GM12878 (cell line): ENCODE results near the gene SPTBN2. TPM values are rescaled to one million over a fixed set of nuclear protein-coding genes. Genes with fewer than 3 reads are reported as not detected.

Experiments used
- ATAC-seq: fragments of 200-7000 bp; cut with Tn5 transposase; 3 replicates; pipeline ENCODE4 v1.9.1; 2020; ENCODE audit warnings: mild to moderate bottlenecking, moderate library complexity
- BruUV-seq: library from RNA; stranded (reverse); fragments of 400-500 nt; replicated peaks from 2 replicates; lab custom pipeline; 2021; lab: Mats Ljungman, UMichigan
- CTCF ChIA-PET: fragments of 300-600 bp; sonication (Branson Sonifier 250); formaldehyde crosslinking; extraction: SDS; loops from one replicate; lab custom pipeline; 2021; ENCODE audit warnings: inconsistent platforms; lab: Yijun Ruan, JAX
- POLR2A ChIA-PET: fragments of 350-600 bp; formaldehyde crosslinking; extraction: SDS; loops from one replicate; lab custom pipeline; 2021; ENCODE audit warnings: inconsistent platforms; lab: Charles Lee
- RAD21 ChIA-PET: fragments of 300-600 bp; sonication (Branson Sonifier 250); formaldehyde crosslinking; loops from one replicate; lab custom pipeline; 2023; ENCODE audit warnings: antibody characterized with exemption; ENCODE audit not compliant: unreplicated experiment; lab: Charles Lee
- SMC1A ChIA-PET: fragments of 300-600 bp; sonication (Branson Sonifier 250); formaldehyde crosslinking; loops from one replicate; lab custom pipeline; 2023; ENCODE audit not compliant: unreplicated experiment, uncharacterized antibody; lab: Charles Lee
- DNase-seq: peaks from one replicate; pipeline ENCODE4 v3.0.0-alpha.2; 2011; ENCODE audit warnings: low read depth, low spot score
- FAIRE-seq: peaks from 3 replicates; lab custom pipeline; 2011; peaks lifted over from hg19 to GRCh38; lab: Jason Lieb, UNC
- H2AFZ ChIP-seq: 2 replicates; pipeline ENCODE4 v1.6.0; 2011; ENCODE audit warnings: low read depth, low read length, control low read depth; ENCODE audit not compliant: control insufficient read depth
- H3K27ac ChIP-seq: 2 replicates; pipeline ENCODE4 v1.5.1; 2011; ENCODE audit warnings: control low read depth; ENCODE audit not compliant: control insufficient read depth, insufficient read depth
- H3K27me3 ChIP-seq, 2 experiments: replicated peaks in 1 of 2; 2 replicates each; pipeline versions ENCODE4 v1.6.0 to v1.6.1; 2011; ENCODE audit warnings: low read length in 1 of 2; ENCODE audit not compliant: control insufficient read depth in 2 of 2, insufficient read depth in 2 of 2
- H3K36me3 ChIP-seq, 2 experiments: 2 replicates each; pipeline ENCODE4 v1.5.1; 2011; ENCODE audit warnings: low read length in 1 of 2; ENCODE audit not compliant: control insufficient read depth in 2 of 2, insufficient read depth in 2 of 2
- H3K4me1 ChIP-seq: 2 replicates; pipeline ENCODE4 v1.6.1; 2011; ENCODE audit warnings: mild to moderate bottlenecking, low read length, moderate library complexity, mixed read lengths; ENCODE audit not compliant: control insufficient read depth, insufficient read depth
- H3K4me2 ChIP-seq: 2 replicates; pipeline ENCODE4 v1.6.0; 2011; ENCODE audit warnings: control low read depth; ENCODE audit not compliant: control insufficient read depth, insufficient read depth
- H3K4me3 ChIP-seq: fragments of 200-600 bp; sonication (generic); 2 replicates; pipeline ENCODE4 v1.5.1; 2016
- H3K79me2 ChIP-seq: 2 replicates; pipeline ENCODE4 v1.6.0; 2011; ENCODE audit warnings: low read length; ENCODE audit not compliant: control insufficient read depth, insufficient read depth
- H3K9ac ChIP-seq: 2 replicates; pipeline ENCODE4 v1.8.0; 2011; ENCODE audit warnings: low read length, control low read depth, mixed read lengths; ENCODE audit not compliant: control insufficient read depth, insufficient read depth
- H3K9me3 ChIP-seq: replicated peaks from 3 replicates; pipeline ENCODE4 v1.5.1; 2011; ENCODE audit warnings: mild to moderate bottlenecking, low read length; ENCODE audit not compliant: control insufficient read depth, insufficient read depth
- H4K20me1 ChIP-seq: 2 replicates; pipeline ENCODE4 v1.6.0; 2011; ENCODE audit not compliant: control insufficient read depth, insufficient read depth
- BHLHE40 ChIP-seq, 2 experiments: fragments of 450-650 bp in 1 of 2; IDR thresholded peaks; 2 replicates each; pipeline ENCODE4 v1.6.1; 2011 to 2017; ENCODE audit warnings: low read depth in 2 of 2, borderline replicate concordance in 1 of 2, improper control_type of control experiment in 1 of 2, low read length in 1 of 2, mild to moderate bottlenecking in 1 of 2
- BRCA1 ChIP-seq: IDR thresholded peaks from 2 replicates; pipeline ENCODE4 v1.6.1; 2011; ENCODE audit warnings: low read depth, low read length, improper control_type of control experiment
- CEBPB ChIP-seq, 2 experiments: fragments of 150-350 bp in 1 of 2; IDR thresholded peaks; 2 replicates each; pipeline ENCODE4 v1.6.1; 2012 to 2014; ENCODE audit warnings: low read depth in 2 of 2, low read length in 2 of 2, borderline replicate concordance in 1 of 2, inconsistent platforms in 1 of 2
- GATAD2B ChIP-seq: fragments of 450-650 bp; conservative IDR thresholded peaks from 2 replicates; pipeline ENCODE4 v1.6.1; 2017; ENCODE audit warnings: low read depth, mild to moderate bottlenecking, moderate library complexity
- JUND ChIP-seq: IDR thresholded peaks from 2 replicates; pipeline ENCODE4 v1.6.1; 2012; ENCODE audit warnings: low read depth, mild to moderate bottlenecking, low read length, improper control_type of control experiment, moderate library complexity
- KAT2A ChIP-seq: conservative IDR thresholded peaks from 2 replicates; pipeline ENCODE4 v1.6.1; 2011; ENCODE audit warnings: low read depth, low read length; ENCODE audit not compliant: control insufficient read depth
- NFYA ChIP-seq: IDR thresholded peaks from 2 replicates; pipeline ENCODE4 v1.6.1; 2011; ENCODE audit warnings: low read depth, mild to moderate bottlenecking, low read length, improper control_type of control experiment, borderline replicate concordance
- PAX8 ChIP-seq: fragments of 450-650 bp; IDR thresholded peaks from 2 replicates; pipeline ENCODE4 v1.6.1; 2017; ENCODE audit warnings: mild to moderate bottlenecking, moderate library complexity
- PML ChIP-seq: IDR thresholded peaks from 2 replicates; pipeline ENCODE4 v1.6.1; 2012; ENCODE audit warnings: low read length, inconsistent platforms
- POU2F2 ChIP-seq: IDR thresholded peaks from 3 replicates; pipeline ENCODE4 v1.6.1; 2011; ENCODE audit warnings: low read depth, mild to moderate bottlenecking, low read length, borderline replicate concordance
- RFX5 ChIP-seq: IDR thresholded peaks from 2 replicates; pipeline ENCODE4 v1.6.1; 2011; ENCODE audit warnings: low read depth, low read length, improper control_type of control experiment
- RUNX3 ChIP-seq: IDR thresholded peaks from 2 replicates; pipeline ENCODE4 v1.6.1; 2012; ENCODE audit warnings: low read length, inconsistent platforms
- YBX1 ChIP-seq: fragments of 450-650 bp; IDR thresholded peaks from 2 replicates; pipeline ENCODE4 v1.6.1; 2016; ENCODE audit warnings: antibody characterized with exemption
- ZNF24 ChIP-seq: fragments of 450-650 bp; IDR thresholded peaks from 2 replicates; pipeline ENCODE4 v1.6.1; 2017; ENCODE audit warnings: antibody characterized with exemption, mild to moderate bottlenecking
- WGBS: methylation state at CpG from one replicate; pipeline ENCODE4 v1.1.6; 2016; ENCODE audit warnings: low lambda C conversion rate; ENCODE audit not compliant: insufficient replicate concordance, insufficient coverage; ENCODE audit errors: missing lambda C conversion rate; 5-methylcytosine and 5-hydroxymethylcytosine counted together
- in situ Hi-C: fragments of 300-500 bp; cut with MboI; formaldehyde crosslinking; loops from 9 replicates; pipeline ENCODE4 v1.14.3; 2018; ENCODE audit warnings: mixed read lengths
- intact Hi-C: fragments of 100-400 bp; cut with micrococcal nuclease; formaldehyde crosslinking; loops from one replicate; pipeline ENCODE4 v1.14.2; 2022; ENCODE audit not compliant: unreplicated experiment
- polyA plus RNA-seq, 11 experiments: library from polyadenylated mRNA; depleted of rRNA in 4 of 11; unstranded in 6 of 11; stranded (reverse) in 5 of 11; fragments of >200 nt; fragmentation: Nextera tagmentation in 4 of 11; fragmentation: Illumina TruSeq in 1 of 11; extraction: Ambion mirVana in 4 of 11; extraction: Trizol in 1 of 11; gene quantifications; 1 replicate in 1 of 11; 2 replicates in 10 of 11; pipeline versions ENCODE4 v1.2.1 to v1.2.3, GENCODE V29; 2011 to 2016; ENCODE audit warnings: inconsistent platforms in 2 of 11, missing spikeins in 2 of 11, low read depth in 1 of 11
- total RNA-seq, 4 experiments: library from RNA; depleted of rRNA in 3 of 4; stranded (reverse); fragments of >200 nt in 3 of 4; fragmentation: Illumina TruSeq in 1 of 4; extraction: Trizol in 1 of 4; gene quantifications; 2 replicates each; pipeline versions ENCODE4 v1.2.1 to v1.2.3, GENCODE V29; 2013 to 2021
- TF ChIP-seq, protein P1 (sequence below): fragments of 450-650 bp; IDR thresholded peaks from 2 replicates; pipeline ENCODE4 v1.6.1; 2017; ENCODE audit warnings: mild to moderate bottlenecking, low read depth, inconsistent platforms; ENCODE audit not compliant: poor library complexity, severe bottlenecking
- TF ChIP-seq, protein P2 (sequence below): fragments of 450-650 bp; IDR thresholded peaks from 2 replicates; pipeline ENCODE4 v1.6.1; 2017; ENCODE audit warnings: borderline replicate concordance
- TF ChIP-seq, protein P3 (sequence below): IDR thresholded peaks from 2 replicates; pipeline ENCODE4 v1.6.1; 2012; ENCODE audit warnings: low read length, inconsistent platforms
- TF ChIP-seq, protein P4 (sequence below): IDR thresholded peaks from 2 replicates; pipeline ENCODE4 v1.6.1; 2012; ENCODE audit warnings: mild to moderate bottlenecking, low read depth, low read length

SPTBN2 gene
- total and polyA plus RNA-seq, 10 of the 15 experiments (the other 5 are each of a cell fraction or from before 2014, with no cell fraction given): 0.38 to 1.0 (median 0.69) TPM; not detected in 5

DNA sequence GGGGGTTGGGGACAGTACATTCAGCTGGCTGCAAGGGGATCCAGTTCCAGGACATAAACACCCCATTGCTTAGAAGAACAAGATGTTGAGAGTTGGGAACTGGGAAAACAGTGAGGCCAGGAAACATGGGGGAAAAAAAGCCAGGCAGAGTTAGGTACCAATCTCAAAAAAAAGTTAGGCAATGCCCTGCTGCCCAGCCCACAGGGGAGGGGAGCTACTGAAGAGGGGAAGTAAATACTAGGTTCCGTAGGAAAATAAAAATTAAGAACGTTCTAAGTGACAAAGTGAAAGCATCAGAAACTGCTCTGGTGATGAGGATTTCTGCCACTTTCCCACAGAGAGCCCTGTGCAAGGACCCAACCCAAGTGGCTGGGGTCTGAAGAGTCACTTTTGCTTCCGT, 12.0 kb downstream of the SPTBN2 start:
- ChIA-PET POLR2A (no interaction called here), SMC1A (no interaction called here), CTCF (no interaction called here), RAD21 (no interaction called here)
- WGBS: 29% methylated on average over 3 of the region's 3 CpGs
- Histone ChIP-seq H3K4me3 (no peak overlapping the region), H3K9me3 (no peaks in the 10 kb centered on the region), H3K27ac (no peak overlapping the region), H4K20me1 (no peaks in the 10 kb centered on the region), H2AFZ (no peak overlapping the region), H3K4me2 (no peak overlapping the region), H3K27me3 (no peaks in the 10 kb centered on the region; a peak in 1 of 4 replicates), H3K36me3 (no peaks in the 10 kb centered on the region), H3K79me2 (no peaks in the 10 kb centered on the region), H3K4me1 (no peaks in the 10 kb centered on the region), H3K9ac (no peak overlapping the region)
- no TSS peak for BruUV-seq
- no peak for ATAC-seq
- DNase-seq: no peak
- intact Hi-C loops: no loop called here
- in situ Hi-C loops: no loop called here
- no peak for FAIRE-seq
- TF ChIP-seq BHLHE40 (IDR thresholded peaks at IDR 0.05; ENCODE audit: borderline replicate concordance in 1 of 2, low read depth in 2 of 2, low read length in 1 of 2) (no peak), RFX5 (no peak), NFYA (no peak), GATAD2B (no peak), PAX8 (no peak), POU2F2 (no peak), RUNX3 (no peak), BRCA1 (no peak), ZNF24 (no peak), YBX1 (no peak), KAT2A (no peak), CEBPB (IDR thresholded peaks at IDR 0.05; ENCODE audit: borderline replicate concordance in 1 of 2, low read depth in 2 of 2, low read length in 2 of 2) (no peak), PML (no peak), JUND (no peak)
- TF ChIP-seq, protein P1, sequence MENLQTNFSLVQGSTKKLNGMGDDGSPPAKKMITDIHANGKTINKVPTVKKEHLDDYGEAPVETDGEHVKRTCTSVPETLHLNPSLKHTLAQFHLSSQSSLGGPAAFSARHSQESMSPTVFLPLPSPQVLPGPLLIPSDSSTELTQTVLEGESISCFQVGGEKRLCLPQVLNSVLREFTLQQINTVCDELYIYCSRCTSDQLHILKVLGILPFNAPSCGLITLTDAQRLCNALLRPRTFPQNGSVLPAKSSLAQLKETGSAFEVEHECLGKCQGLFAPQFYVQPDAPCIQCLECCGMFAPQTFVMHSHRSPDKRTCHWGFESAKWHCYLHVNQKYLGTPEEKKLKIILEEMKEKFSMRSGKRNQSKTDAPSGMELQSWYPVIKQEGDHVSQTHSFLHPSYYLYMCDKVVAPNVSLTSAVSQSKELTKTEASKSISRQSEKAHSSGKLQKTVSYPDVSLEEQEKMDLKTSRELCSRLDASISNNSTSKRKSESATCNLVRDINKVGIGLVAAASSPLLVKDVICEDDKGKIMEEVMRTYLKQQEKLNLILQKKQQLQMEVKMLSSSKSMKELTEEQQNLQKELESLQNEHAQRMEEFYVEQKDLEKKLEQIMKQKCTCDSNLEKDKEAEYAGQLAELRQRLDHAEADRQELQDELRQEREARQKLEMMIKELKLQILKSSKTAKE: no peak
- TF ChIP-seq, protein P2, sequence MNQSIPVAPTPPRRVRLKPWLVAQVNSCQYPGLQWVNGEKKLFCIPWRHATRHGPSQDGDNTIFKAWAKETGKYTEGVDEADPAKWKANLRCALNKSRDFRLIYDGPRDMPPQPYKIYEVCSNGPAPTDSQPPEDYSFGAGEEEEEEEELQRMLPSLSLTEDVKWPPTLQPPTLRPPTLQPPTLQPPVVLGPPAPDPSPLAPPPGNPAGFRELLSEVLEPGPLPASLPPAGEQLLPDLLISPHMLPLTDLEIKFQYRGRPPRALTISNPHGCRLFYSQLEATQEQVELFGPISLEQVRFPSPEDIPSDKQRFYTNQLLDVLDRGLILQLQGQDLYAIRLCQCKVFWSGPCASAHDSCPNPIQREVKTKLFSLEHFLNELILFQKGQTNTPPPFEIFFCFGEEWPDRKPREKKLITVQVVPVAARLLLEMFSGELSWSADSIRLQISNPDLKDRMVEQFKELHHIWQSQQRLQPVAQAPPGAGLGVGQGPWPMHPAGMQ: no peak
- TF ChIP-seq, protein P3, sequence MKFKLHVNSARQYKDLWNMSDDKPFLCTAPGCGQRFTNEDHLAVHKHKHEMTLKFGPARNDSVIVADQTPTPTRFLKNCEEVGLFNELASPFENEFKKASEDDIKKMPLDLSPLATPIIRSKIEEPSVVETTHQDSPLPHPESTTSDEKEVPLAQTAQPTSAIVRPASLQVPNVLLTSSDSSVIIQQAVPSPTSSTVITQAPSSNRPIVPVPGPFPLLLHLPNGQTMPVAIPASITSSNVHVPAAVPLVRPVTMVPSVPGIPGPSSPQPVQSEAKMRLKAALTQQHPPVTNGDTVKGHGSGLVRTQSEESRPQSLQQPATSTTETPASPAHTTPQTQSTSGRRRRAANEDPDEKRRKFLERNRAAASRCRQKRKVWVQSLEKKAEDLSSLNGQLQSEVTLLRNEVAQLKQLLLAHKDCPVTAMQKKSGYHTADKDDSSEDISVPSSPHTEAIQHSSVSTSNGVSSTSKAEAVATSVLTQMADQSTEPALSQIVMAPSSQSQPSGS: no peak
- TF ChIP-seq, protein P4, sequence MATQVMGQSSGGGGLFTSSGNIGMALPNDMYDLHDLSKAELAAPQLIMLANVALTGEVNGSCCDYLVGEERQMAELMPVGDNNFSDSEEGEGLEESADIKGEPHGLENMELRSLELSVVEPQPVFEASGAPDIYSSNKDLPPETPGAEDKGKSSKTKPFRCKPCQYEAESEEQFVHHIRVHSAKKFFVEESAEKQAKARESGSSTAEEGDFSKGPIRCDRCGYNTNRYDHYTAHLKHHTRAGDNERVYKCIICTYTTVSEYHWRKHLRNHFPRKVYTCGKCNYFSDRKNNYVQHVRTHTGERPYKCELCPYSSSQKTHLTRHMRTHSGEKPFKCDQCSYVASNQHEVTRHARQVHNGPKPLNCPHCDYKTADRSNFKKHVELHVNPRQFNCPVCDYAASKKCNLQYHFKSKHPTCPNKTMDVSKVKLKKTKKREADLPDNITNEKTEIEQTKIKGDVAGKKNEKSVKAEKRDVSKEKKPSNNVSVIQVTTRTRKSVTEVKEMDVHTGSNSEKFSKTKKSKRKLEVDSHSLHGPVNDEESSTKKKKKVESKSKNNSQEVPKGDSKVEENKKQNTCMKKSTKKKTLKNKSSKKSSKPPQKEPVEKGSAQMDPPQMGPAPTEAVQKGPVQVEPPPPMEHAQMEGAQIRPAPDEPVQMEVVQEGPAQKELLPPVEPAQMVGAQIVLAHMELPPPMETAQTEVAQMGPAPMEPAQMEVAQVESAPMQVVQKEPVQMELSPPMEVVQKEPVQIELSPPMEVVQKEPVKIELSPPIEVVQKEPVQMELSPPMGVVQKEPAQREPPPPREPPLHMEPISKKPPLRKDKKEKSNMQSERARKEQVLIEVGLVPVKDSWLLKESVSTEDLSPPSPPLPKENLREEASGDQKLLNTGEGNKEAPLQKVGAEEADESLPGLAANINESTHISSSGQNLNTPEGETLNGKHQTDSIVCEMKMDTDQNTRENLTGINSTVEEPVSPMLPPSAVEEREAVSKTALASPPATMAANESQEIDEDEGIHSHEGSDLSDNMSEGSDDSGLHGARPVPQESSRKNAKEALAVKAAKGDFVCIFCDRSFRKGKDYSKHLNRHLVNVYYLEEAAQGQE: no peak
